Measurements from ENCODE around the gene RGMA. TPM values are rescaled to one million over a fixed set of nuclear protein-coding genes. Genes with fewer than 3 reads are reported as not detected.

Gene RGMA
- total and polyA plus RNA-seq, 8 donors = 4.6 to 18.5 (median 13.9) TPM

DNA sequence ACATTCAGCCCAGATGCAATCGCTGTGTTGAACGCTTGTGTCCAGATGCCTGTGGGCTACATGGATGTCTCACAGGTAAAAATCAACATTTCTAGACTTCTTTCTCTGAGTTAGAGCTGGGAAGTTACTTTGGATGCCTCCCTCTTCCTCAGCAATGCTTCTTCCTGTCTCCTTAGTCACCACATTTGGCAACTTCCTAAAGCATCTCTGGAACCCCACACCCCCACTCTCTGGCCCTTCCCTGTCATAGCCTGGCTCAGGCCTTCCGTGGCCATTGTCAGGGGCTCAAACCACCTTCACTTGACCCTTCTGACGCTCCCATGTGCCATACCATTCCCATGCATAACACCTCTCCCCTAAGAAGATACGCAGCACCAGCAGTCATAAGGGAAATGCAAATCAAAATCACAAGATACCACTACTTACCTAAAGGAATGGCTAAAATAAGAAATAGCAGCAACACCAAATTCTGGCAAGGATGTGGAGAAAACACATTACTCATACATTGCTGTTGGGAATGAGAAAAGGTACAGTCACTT lies 21.6 kb upstream of the RGMA start:
- H3K36me3 ChIP-seq = no peaks in the 10 kb centered on the region
- TF ChIP-seq, protein P1, sequence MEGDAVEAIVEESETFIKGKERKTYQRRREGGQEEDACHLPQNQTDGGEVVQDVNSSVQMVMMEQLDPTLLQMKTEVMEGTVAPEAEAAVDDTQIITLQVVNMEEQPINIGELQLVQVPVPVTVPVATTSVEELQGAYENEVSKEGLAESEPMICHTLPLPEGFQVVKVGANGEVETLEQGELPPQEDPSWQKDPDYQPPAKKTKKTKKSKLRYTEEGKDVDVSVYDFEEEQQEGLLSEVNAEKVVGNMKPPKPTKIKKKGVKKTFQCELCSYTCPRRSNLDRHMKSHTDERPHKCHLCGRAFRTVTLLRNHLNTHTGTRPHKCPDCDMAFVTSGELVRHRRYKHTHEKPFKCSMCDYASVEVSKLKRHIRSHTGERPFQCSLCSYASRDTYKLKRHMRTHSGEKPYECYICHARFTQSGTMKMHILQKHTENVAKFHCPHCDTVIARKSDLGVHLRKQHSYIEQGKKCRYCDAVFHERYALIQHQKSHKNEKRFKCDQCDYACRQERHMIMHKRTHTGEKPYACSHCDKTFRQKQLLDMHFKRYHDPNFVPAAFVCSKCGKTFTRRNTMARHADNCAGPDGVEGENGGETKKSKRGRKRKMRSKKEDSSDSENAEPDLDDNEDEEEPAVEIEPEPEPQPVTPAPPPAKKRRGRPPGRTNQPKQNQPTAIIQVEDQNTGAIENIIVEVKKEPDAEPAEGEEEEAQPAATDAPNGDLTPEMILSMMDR (IDR thresholded peaks at IDR 0.05) = no peak
- no peaks in the 10 kb centered on the region for H3K4me1 ChIP-seq
- no peak for DNase-seq
- intact Hi-C loops (cut with DNase I) = no loop called here
- H3K27me3 ChIP-seq = peaks cover 0 to 52% of the 10 kb centered on the region in 2 donors
- H3K4me3 ChIP-seq = no peak overlapping the region
- no peak for ATAC-seq
- no peak overlapping the region for H3K27ac ChIP-seq
- H3K9me3 ChIP-seq = no peaks in the 10 kb centered on the region

DNA sequence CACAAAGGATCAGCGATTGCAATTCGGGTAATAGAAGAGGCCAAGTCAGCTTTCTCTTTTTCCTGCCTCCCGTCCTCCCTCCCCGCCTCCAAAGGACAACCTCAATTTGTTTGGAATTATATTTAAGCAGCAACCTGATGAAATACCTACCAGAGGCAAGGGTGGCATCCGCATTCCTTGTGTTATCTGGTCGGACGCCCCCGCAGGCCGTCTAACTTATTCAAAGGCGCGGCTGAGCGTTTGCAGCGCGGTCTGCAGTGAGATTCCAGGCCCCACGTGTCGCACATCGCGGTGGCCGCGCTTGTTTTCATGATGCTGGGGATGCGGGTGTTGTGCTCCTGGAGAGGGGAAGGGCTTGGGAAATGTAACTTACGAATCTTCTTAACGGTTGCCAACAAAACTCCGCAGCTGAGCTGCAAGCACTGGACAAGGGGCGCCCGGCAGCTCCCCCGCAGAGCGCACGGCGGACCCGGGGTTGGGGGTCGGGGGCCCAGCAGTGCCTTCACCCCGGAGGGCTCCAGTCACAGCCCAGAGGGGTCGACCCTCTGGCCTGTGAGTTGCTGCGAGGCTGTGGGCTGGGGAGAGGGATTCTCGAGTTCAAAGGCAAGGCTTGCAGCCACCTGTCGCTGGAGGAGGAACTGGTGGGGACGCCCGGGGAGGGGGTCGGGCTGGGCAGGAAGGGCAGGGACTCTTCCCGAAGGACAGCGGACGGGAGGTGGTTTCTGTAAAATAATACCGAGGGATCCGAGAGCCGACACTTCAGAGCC lies 20.5 kb upstream of the RGMA start:
- no peak for ATAC-seq
- intact Hi-C loops (cut with DNase I) = no loop called here
- no peaks in the 10 kb centered on the region for H3K4me1 ChIP-seq

DNA sequence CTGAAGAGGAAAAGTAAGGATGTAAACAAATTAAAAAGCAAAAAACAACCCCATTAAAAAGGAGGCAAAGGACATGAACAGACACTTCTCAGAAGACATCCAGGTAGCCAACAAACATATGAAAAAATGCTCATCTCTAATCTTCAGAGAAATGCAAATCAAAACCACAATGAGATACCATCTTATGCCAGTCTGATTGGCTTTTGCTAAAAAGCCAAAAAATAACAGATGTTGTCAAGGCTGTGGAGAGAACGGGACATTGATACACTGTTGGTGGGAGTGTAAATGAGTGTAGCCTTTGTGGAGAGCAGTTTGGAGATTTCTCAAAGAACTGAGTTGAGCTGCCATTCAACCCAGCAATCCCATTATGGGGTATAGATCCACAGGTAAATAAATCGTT lies 18.6 kb upstream of the RGMA start:
- TF ChIP-seq, protein P1 (IDR thresholded peaks at IDR 0.05) = no peak
- Histone ChIP-seq H3K4me3 (no peak overlapping the region), H3K27ac (no peak overlapping the region), H3K4me1 (no peaks in the 10 kb centered on the region), H3K36me3 (no peaks in the 10 kb centered on the region), H3K9me3 (peaks cover 0 to 11% of the 10 kb centered on the region in 2 donors), H3K27me3 (peaks cover 0 to 52% of the 10 kb centered on the region in 2 donors)
- DNase-seq (no peak), ATAC-seq (no peak)
- intact Hi-C loops (cut with DNase I) = no loop called here

More for the DNA sequence above, 20.5 kb upstream of the RGMA start:
- no peak overlapping the region for H3K27ac ChIP-seq
- H3K4me3 ChIP-seq = no peak overlapping the region
- H3K36me3 ChIP-seq = no peaks in the 10 kb centered on the region
- H3K27me3 ChIP-seq = peaks cover 0 to 52% of the 10 kb centered on the region in 2 donors
- no peaks in the 10 kb centered on the region for H3K9me3 ChIP-seq
- TF ChIP-seq, protein P1 (IDR thresholded peaks at IDR 0.05) = no peak
- peak in 1 of 4 donors; percentile 58 for DNase-seq

DNA sequence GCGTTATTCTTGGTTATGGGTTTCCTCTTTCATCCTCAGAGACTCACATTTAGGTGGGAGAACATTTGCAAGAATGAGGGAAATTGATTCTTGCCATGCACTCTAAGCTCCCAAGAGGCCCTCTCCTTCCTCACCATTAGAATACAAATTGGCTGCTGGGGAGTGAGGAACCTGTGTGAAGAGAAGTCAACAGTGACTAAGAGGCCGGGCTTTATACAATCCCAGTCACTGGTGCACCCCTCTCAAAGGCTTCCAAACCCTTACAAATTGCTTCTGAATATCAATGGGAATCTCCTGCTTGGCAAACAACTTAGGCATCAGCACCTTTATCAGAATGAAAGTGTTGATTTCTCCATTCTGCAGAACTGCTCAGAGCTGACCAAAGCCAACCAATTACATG lies 16.5 kb upstream of the RGMA start:
- peaks cover 0 to 35% of the 10 kb centered on the region in 2 donors for H3K27me3 ChIP-seq
- no peak overlapping the region for H3K27ac ChIP-seq
- intact Hi-C loops (cut with DNase I) = no loop called here
- ATAC-seq = no peak
- H3K4me3 ChIP-seq = no peak overlapping the region
- no peak for DNase-seq
- no peaks in the 10 kb centered on the region for H3K4me1 ChIP-seq
- H3K36me3 ChIP-seq = no peaks in the 10 kb centered on the region
- TF ChIP-seq, protein P1 (IDR thresholded peaks at IDR 0.05) = no peak
- peaks cover 0 to 13% of the 10 kb centered on the region in 2 donors for H3K9me3 ChIP-seq

DNA sequence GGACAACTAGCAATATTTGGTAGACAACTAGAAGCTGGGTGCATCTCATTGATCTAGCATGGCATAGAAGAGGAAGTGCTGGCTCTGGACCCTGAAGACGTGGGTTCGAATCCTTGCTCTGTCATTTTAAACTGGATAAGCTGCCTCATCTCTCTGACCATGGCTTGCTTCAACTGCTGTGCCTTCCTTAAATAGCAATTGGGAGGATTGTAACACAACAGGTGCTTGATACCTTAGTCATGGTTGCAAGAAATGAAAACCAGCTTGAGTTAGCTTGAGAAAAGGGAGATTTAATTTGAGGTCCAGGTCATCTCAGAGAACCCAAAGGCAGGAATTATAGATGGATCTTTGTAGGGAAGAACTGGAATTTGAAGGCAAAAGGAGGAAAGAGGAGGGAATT lies 14.8 kb upstream of the RGMA start:
- intact Hi-C loops (cut with DNase I) = no loop called here
- ATAC-seq = no peak
- Histone ChIP-seq H3K27ac (no peak overlapping the region), H3K4me3 (no peak overlapping the region), H3K36me3 (no peaks in the 10 kb centered on the region), H3K4me1 (no peaks in the 10 kb centered on the region), H3K27me3 (peaks cover 0 to 19% of the 10 kb centered on the region in 2 donors), H3K9me3 (peaks cover 0 to 13% of the 10 kb centered on the region in 2 donors)
- no peak for DNase-seq
- TF ChIP-seq, protein P1 (IDR thresholded peaks at IDR 0.05) = no peak
